H1 (cell line): ENCODE measurements around the gene EPHA3.

ENCODE experiments used
- CEBPB ChIP-seq: IDR thresholded peaks from 2 replicates; pipeline ENCODE4 v1.6.1; 2012; ENCODE audit warnings: low read depth, low read length
- CTCF ChIP-seq, 3 experiments: IDR thresholded peaks; 1 replicate in 2 of 3; 2 replicates in 1 of 3; pipeline versions ENCODE4 v1.5.1 to v1.6.1; 2011; ENCODE audit warnings: low read length in 3 of 3, mild to moderate bottlenecking in 3 of 3, inconsistent platforms in 2 of 3, low read depth in 1 of 3, moderate library complexity in 1 of 3; ENCODE audit not compliant: insufficient read depth in 1 of 3; ENCODE audit errors: control extremely low read depth in 1 of 3
- EZH2 ChIP-seq: fragments of 200-600 bp; sonication (generic); IDR thresholded peaks from 2 replicates; pipeline ENCODE4 v1.7.1; 2012; ENCODE audit warnings: low read depth, mild to moderate bottlenecking, moderate library complexity, low read length, inconsistent platforms; ENCODE audit not compliant: severe bottlenecking
- JUN ChIP-seq: IDR thresholded peaks from 2 replicates; pipeline ENCODE4 v1.6.1; 2011; ENCODE audit warnings: low read depth, mild to moderate bottlenecking, improper control_type of control experiment, low read length
- KDM1A ChIP-seq: fragments of 200-600, 300-600 bp; sonication (generic); IDR thresholded peaks from 2 replicates; pipeline ENCODE4 v1.7.1; 2016; ENCODE audit warnings: mild to moderate bottlenecking, low read length, borderline replicate concordance
- MAFK ChIP-seq: IDR thresholded peaks from 2 replicates; pipeline ENCODE4 v1.6.1; 2012; ENCODE audit warnings: low read depth, mild to moderate bottlenecking, improper control_type of control experiment, low read length
- POLR2A ChIP-seq, 2 experiments: IDR thresholded peaks; 1 replicate in 1 of 2; 2 replicates in 1 of 2; pipeline ENCODE4 v1.6.1; 2011; ENCODE audit warnings: low read depth in 2 of 2, low read length in 2 of 2, mild to moderate bottlenecking in 2 of 2; ENCODE audit errors: control extremely low read depth in 1 of 2
- POLR2AphosphoS5 ChIP-seq: IDR thresholded peaks from 2 replicates; pipeline ENCODE4 v1.6.1; 2011; ENCODE audit warnings: low read depth, low read length
- RNF2 ChIP-seq: fragments of 200-900, 300-1000 bp; sonication (generic); IDR thresholded peaks from 2 replicates; pipeline ENCODE4 v1.7.1; 2016; ENCODE audit warnings: borderline replicate concordance, low read depth, mild to moderate bottlenecking, antibody characterized with exemption, low read length; ENCODE audit not compliant: poor library complexity, severe bottlenecking; ENCODE audit errors: missing control alignments
- SIN3A ChIP-seq, 2 experiments: IDR thresholded peaks in 1 of 2; conservative IDR thresholded peaks in 1 of 2; 2 replicates each; pipeline ENCODE4 v1.6.1; 2011 to 2012; ENCODE audit warnings: low read length in 2 of 2, improper control_type of control experiment in 1 of 2, low read depth in 1 of 2, mild to moderate bottlenecking in 1 of 2

DNA sequence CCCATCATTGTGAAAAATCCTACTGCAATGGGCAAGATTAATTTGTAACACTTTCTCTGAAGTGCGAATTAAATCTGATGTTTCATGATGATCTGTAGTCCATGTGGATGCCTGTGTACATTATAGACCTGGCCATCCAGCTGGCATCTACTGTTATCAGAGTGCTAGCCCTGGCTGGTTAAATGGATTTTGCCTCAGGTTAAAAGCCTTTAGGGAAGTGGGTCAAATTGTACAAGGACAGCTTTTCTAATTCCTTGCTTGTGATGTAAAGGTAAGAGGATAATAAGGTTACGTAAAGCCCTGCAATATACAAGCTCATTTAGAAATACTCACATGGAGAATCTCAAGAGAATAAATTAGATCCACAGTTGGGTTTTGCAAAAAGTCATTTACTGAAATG is 138.2 kb downstream of the EPHA3 start:
- TF ChIP-seq KDM1A (no peak), CTCF (IDR thresholded peaks at IDR 0.05; ENCODE audit: control extremely low read depth in 1 of 3, insufficient read depth in 1 of 3, low read depth in 1 of 3, low read length in 3 of 3) (no peak), POLR2A (IDR thresholded peaks at IDR 0.05; ENCODE audit: control extremely low read depth in 1 of 2, low read depth in 2 of 2, low read length in 2 of 2) (no peak), CEBPB (no peak), POLR2AphosphoS5 (no peak), RNF2 (no peak), SIN3A (conservative IDR thresholded peaks at IDR 0.05 in 1 of 2, IDR thresholded peaks at IDR 0.05 in 1 of 2; ENCODE audit: low read depth in 1 of 2, low read length in 2 of 2) (no peak), EZH2 (no peak), JUN (no peak), MAFK (no peak)
